Measurements from ENCODE around the gene WBP1. TPM values are rescaled to one million over a fixed set of nuclear protein-coding genes. Genes with fewer than 3 reads are reported as not detected.

Gene WBP1
- total RNA-seq, 4 donors from 2014 or later: 46.2 to 81.3 (median 59.9) TPM

DNA sequence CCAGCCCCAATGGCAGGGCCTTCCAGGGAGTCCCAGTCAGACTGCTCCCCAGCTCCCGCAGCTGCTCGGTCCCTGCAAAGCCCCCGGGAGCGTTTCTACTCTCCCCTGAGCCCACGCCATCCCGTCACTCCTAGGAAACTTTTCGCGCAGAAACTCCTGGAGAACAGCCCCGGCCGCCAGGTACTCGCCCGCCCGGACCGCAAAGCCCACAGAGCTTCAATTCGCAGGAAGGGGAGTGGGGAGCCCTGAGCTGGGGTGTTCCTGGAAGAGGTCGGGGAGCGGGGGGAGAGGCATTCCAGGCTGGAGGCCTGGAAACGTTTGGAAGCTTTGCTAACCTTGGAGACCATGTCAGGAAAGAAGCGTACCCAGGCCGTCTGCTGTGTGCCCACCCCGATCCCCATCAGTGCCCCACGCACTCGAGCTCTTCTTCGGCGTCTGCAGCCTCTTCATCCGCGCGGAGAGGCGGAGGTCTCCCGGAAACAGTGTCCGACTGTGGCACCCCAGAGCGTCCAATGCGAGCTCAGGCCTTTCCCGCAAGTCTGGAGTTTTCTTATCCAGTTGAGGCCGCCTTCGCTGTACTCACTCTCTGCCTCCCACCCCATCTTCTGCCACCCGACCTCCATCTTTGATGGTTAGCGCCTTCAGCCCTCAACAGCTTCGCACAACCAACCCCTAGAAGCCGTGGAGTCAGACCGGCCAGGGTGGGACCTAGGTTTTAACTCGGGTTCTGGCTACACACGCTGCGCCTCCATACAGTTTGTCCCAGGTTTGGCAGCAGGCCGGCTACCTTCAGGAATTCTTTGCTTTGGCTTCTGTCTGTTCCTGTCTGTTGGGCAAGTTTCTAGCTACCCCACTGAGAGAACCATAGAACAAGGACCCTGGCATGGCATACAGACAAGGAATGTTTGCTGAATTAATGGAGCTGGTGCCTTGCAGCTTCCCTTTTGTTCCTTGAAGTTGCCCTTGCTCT is 45.6 kb downstream of the WBP1 start:
- no peak for TF ChIP-seq POLR2A (IDR thresholded peaks at IDR 0.05)
- TF ChIP-seq, protein P1, sequence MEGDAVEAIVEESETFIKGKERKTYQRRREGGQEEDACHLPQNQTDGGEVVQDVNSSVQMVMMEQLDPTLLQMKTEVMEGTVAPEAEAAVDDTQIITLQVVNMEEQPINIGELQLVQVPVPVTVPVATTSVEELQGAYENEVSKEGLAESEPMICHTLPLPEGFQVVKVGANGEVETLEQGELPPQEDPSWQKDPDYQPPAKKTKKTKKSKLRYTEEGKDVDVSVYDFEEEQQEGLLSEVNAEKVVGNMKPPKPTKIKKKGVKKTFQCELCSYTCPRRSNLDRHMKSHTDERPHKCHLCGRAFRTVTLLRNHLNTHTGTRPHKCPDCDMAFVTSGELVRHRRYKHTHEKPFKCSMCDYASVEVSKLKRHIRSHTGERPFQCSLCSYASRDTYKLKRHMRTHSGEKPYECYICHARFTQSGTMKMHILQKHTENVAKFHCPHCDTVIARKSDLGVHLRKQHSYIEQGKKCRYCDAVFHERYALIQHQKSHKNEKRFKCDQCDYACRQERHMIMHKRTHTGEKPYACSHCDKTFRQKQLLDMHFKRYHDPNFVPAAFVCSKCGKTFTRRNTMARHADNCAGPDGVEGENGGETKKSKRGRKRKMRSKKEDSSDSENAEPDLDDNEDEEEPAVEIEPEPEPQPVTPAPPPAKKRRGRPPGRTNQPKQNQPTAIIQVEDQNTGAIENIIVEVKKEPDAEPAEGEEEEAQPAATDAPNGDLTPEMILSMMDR (IDR thresholded peaks at IDR 0.05): no peak
- Histone ChIP-seq H3K4me3 (peak overlapping the region; percentile 37 to 85 (median 54)), H3K9me3 (no peaks in the 10 kb centered on the region), H3K27ac (peak overlapping the region; percentile 67 to 94 (median 91)), H3K36me3 (peaks cover 0 to 13% (median 0%) of the 10 kb centered on the region in 3 donors), H3K27me3 (no peaks in the 10 kb centered on the region), H3K4me1 (peaks cover 2 to 73% (median 21%) of the 10 kb centered on the region in 4 donors)
- DNase-seq: peak in 1 of 3 donors; percentile 50

GRCh38 chr2:74504591-74504990 is 46.4 kb downstream of the WBP1 start:
- Histone ChIP-seq H3K4me1 (peaks cover 0 to 65% (median 13%) of the 10 kb centered on the region in 4 donors), H3K27me3 (no peaks in the 10 kb centered on the region), H3K27ac (no peak overlapping the region), H3K4me3 (peak overlapping the region in 1 of 4 donors; percentile 85), H3K36me3 (peaks cover 0 to 13% (median 0%) of the 10 kb centered on the region in 3 donors), H3K9me3 (no peaks in the 10 kb centered on the region)
- TF ChIP-seq, protein P1 (IDR thresholded peaks at IDR 0.05): no peak
- TF ChIP-seq POLR2A (IDR thresholded peaks at IDR 0.05): no peak
- DNase-seq: peak in 1 of 3 donors; percentile 18

GRCh38 chr2:74505448-74506246 is 47.4 kb downstream of the WBP1 start:
- peak in 1 of 3 donors; percentile 23 for DNase-seq
- Histone ChIP-seq H3K36me3 (peaks cover 0 to 13% (median 0%) of the 10 kb centered on the region in 3 donors), H3K4me1 (peaks cover 0 to 59% (median 12%) of the 10 kb centered on the region in 4 donors), H3K9me3 (no peaks in the 10 kb centered on the region), H3K4me3 (peak overlapping the region in 2 of 4 donors; percentile 20 to 73), H3K27me3 (no peaks in the 10 kb centered on the region), H3K27ac (no peak overlapping the region)
- TF ChIP-seq POLR2A (IDR thresholded peaks at IDR 0.05): no peak
- TF ChIP-seq, protein P1 (IDR thresholded peaks at IDR 0.05): no peak

GRCh38 chr2:74507145-74507925 is 49.1 kb downstream of the WBP1 start, which contains the start of gene PCGF1:
PCGF1 (minus strand) TSS chr2:74507695; CDS start chr2:74507668, 27 bp downstream.
- H3K4me3 ChIP-seq: peak within 1 kb of the TSS; percentile 57 to 85 (median 71)
- peak within 1 kb of the TSS; percentile 91 to 99 (median 97) for H3K27ac ChIP-seq
- peaks cover 0 to 13% (median 0%) of the 10 kb centered on the region in 3 donors for H3K36me3 ChIP-seq
- TF ChIP-seq, protein P1 (IDR thresholded peaks at IDR 0.05): peak; percentile 24 to 50 (median 38)
- peak; percentile 36 to 57 for TF ChIP-seq POLR2A (IDR thresholded peaks at IDR 0.05)
- peak; percentile 99 to 100 (median 99) for DNase-seq
- H3K4me1 ChIP-seq: peaks cover 0 to 49% (median 12%) of the 10 kb centered on the region in 4 donors
- peaks cover 0 to 10% of the 10 kb centered on the region in 2 donors for H3K27me3 ChIP-seq
- H3K9me3 ChIP-seq: no peaks in the 10 kb centered on the region

All from Peyer's patch (tissue), 4 donors.